ENCODE measurements around the gene PSORS1C2. TPM values are rescaled to one million over a fixed set of nuclear protein-coding genes. Genes with fewer than 3 reads are reported as not detected.
"Not testable (repeated sequence)": the region's sequence is repeated elsewhere in the genome, so short reads cannot be mapped to it uniquely, and the experiment has no call there.

The PSORS1C2 gene
- polyA plus RNA-seq, 4 donors: 0.17 TPM; not detected in 3

DNA sequence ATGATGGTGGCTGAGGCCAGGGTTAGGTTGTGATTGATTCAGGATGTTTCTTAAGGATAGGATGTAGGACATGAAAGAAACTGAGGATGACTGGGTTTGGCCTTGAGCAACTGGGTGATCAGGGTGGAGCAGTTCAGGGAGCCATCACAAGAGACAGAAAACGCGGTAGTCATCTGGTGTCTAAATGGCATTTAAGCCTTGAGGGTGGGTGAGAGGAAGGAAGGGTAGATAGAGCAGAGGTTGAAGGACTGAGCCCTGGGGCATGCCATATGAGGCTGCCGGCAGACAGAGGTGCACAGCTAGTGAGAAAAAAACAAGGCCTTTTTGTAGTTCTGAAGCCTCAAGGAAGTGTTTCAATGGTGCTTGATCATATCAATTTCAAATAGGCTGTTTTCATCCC is 29.7 kb upstream of the PSORS1C2 start:
- no peak for DNase-seq (ENCODE audit: low read depth in 4 of 4, low spot score in 3 of 4)

DNA sequence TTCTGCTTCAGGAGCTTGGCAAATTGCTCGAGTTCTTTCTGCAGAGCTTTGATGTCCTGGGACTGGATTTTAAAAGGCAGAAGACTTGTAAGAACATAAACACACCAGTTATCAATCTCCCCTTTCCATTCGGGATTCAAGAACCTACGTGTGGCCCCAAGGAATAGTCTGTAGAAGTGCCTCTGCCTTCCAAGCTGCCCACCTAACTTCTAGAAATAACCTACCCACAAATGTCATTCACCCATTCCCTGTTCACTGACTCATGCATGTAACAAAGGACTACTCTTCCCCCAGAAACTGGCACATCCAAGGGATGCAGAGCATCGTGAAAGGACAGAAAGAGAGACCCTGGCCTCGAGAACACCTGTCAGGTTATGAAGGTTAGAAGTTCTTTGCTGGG is 27.1 kb upstream of the PSORS1C2 start:
- DNase-seq (ENCODE audit: low read depth in 4 of 4, low spot score in 3 of 4): no peak

DNA sequence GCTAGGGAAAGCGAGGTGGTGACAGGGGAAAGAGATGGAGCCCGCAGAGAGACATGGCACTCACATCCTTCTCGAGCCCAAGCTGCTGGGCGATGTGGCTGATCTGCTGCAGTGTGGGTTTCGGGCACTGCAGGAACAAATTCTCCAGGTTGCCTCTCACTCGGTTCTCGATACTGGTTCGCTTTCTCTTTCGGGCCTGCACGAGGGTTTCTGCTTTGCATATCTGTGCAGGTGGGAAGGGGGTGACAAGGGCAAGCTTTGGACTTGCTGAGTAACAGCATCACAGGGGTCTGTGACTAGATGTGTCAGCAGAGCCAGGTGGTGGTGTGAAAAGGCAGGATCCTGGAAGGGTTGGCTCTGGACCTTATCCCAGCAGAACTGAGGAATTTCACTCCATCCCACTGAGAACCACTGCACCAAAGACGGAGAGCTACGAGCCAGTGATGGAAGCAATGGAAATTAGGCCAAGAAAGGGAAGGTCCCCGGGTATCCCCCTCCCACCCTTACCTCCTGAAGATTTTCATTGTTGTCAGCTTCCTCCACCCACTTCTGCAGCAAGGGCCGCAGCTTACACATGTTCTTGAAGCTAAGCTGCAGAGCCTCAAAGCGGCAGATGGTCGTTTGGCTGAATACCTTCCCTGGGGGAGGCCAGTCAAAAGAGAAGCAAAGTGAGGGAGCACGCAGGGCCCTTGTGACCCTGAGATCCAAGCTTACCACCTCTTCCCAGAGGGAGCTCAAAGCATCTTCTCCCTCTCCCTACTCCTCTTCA is 26.4 kb upstream of the PSORS1C2 start:
- DNase-seq (ENCODE audit: low read depth in 4 of 4, low spot score in 3 of 4): not testable (repeated sequence)

DNA sequence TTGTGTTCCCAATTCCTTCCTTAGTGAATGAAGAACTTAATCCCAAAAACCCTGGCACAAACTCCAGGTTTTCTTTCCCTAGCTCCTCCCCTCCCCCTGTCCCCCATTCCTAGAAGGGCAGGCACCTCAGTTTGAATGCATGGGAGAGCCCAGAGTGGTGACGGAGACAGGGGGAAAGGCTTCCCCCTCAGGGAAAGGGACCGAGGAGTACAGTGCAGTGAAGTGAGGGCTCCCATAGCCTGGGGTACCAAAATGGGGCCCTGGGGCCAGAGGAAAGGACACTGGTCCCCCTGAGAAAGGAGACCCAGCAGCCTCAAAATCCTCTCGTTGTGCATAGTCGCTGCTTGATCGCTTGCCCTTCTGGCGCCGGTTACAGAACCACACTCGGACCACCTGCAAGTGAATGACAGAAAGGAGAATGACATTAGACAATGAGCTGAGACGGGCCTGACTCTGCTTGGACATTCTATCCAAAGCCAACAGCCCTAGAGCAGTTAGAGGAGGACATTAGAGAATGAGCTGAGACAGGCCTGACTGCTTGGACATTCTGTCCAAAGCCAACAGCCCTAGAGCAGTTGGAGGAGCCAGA is 25.7 kb upstream of the PSORS1C2 start:
- DNase-seq (ENCODE audit: low read depth in 4 of 4, low spot score in 3 of 4): not testable (repeated sequence)

DNA sequence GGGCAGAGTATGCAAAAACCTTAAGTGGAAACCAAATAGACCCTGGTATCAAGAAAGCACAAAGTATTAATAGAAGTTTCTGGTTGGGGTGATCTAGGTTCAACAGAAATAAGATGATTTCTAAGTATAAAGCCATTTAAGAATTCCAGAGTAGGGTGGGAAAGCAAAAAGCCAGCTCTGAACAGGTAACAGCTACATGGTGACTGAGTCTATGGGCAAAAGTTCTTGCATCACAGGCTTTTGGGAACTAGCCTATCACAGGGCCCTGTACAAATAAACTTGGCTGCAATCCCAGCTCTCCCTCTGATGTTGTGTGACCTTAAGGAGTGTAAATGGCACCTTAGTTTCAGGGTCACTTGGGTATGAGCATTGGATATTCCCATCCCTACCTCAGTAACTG is 25.1 kb upstream of the PSORS1C2 start:
- DNase-seq (ENCODE audit: low read depth in 4 of 4, low spot score in 3 of 4): no peak

DNA sequence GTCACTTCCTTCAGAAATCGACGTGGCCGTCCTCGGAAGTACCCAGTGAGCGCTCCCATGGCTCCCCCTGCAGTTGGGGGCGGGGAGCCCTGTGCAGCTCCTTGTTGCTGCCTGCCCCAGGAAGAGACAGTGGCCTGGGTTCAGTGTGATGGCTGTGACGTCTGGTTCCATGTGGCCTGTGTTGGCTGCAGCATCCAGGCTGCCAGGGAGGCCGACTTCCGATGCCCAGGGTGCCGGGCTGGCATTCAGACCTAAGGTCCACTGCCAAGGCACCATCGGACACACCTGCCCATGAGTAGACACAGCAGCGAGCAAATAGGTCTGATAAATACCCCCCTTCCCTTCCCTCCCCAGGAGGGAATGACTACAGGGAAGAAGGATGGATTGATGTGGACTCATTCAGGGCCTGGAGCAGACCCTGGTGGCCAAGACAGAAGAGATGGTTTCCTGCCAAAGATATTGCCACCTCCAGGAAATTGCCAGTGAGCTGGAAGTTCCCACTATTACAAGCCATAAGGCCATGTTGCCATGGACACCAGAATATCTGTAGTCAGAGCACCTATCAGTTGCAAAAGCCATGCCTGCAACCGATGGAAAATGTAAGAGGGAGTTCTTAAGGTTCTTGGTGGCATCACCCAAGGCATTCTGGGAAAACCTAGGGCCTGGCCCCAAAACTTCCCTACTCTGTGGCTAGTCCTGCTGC is 23.7 kb upstream of the PSORS1C2 start:
- no peak for DNase-seq (ENCODE audit: low read depth in 4 of 4, low spot score in 3 of 4)

DNA sequence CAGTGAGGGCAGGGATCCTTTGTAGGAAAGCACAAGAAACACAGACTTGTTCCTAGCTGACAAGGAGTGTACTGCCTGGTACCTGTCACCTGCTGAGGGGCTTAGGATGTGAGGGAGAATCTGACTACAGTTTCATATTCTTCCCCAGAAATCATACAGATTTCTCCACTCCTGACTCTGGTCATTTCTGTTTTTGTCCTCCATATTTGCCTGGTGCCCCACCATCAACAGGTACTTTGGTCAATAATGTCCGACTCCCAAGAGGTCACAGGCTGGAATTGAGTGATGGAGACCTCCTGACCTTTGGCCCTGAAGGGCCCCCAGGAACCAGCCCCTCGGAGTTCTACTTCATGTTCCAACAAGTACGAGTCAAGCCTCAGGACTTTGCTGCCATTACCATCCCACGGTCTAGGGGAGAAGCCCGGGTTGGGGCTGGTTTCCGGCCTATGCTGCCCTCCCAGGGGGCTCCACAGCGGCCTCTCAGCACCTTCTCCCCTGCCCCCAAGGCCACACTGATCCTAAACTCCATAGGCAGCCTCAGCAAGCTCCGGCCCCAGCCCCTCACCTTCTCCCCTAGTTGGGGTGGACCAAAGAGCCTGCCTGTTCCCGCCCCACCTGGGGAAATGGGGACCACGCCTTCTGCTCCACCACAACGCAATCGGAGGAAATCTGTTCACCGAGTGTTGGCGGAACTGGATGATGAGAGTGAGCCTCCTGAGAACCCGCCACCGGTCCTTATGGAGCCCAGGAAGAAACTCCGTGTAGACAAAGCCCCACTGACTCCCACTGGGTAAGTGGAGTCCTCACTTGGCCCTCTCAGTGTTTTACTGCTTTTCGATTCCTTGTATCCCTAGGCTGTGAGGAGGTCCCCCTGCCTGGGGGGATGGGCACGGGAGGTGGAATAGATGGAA is 22.6 kb upstream of the PSORS1C2 start:
- no peak for DNase-seq (ENCODE audit: low read depth in 4 of 4, low spot score in 3 of 4)

DNA sequence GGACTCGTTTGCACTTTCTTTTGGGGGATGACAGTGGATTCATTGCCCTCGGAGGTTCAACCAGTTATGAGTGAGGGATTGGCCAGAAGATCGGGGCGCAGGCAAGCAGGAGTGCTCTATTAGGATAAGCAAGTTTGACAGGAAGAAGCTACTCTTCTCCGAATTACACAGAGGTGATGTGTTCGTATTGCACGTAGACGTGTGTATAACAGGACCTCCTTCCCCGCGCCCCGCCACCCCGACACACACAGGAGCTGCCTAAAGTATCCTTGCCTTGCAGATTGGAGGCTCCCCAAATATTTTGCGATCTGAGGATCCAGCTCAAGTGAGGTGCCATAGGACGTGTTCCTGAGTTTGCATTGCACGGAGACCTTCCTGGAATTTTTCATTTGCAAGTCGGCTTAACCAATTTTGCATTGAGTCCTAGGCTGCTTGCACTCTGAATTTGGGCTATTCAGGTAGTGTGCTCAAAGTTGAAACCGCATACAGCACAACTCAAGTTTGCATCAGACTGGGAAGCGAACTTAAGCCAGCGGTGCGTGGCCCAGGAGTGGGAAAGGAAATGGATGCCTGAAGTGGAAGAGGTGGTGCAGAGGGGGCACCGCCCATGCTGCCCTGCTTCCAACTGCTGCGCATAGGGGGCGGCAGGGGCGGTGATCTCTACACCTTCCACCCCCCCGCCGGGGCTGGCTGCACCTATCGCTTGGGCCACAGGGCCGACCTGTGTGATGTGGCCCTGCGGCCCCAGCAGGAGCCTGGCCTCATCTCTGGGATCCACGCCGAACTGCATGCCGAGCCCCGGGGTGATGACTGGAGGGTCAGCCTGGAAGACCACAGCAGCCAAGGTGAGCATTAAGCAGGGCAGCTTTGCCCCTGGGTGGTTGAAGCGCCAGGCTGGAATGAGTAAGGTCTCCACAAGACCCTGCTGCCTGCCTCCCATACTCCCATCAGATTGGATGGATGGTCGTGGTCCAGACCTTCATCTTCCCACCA is 20.3 kb upstream of the PSORS1C2 start:
- DNase-seq (ENCODE audit: low read depth in 4 of 4, low spot score in 3 of 4): no peak

DNA sequence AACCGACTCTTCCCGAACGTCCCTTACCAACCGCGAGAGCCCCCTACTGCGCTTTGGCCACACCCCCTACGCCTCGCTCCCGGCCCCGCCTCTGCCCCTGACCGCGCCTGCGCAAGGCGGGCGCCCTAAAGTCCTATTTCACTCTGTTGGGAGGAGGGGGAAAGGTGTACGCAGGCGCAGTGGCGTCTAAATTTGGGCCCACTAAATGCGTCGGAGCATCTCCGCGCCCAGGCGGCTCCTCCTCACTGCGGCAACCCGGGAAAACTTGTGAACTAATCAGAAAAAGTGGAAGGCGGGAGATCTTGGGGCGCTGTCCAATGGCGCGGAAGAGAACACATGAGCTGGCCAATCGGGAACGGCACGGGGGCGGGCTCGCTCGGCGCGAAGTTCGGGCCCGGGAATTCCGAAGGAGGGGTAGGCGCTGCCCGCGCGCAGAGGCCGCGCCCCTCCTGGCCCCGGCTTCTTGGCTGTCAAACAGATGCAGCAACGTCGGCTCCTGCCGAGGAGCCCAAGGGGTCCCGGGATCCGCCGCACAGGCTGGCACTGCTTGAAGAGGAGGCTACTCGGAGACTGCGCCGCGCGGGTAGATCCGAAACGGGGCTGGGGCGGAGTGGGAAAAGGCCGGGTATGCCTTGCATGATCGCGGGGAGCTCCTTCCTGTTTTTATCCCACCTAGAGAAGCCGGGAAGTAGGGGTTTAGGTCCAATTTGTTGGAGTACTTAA is 19.4 kb upstream of the PSORS1C2 start, which contains the start of gene TCF19:
Gene TCF19, plus strand, starts transcription at position 450 of the 723 bp plus-strand sequence. CDS start 881 bp downstream, outside the sequence.
- DNase-seq (ENCODE audit: low read depth in 4 of 4, low spot score in 3 of 4): peak; percentile 98 to 99 (median 98)

DNA sequence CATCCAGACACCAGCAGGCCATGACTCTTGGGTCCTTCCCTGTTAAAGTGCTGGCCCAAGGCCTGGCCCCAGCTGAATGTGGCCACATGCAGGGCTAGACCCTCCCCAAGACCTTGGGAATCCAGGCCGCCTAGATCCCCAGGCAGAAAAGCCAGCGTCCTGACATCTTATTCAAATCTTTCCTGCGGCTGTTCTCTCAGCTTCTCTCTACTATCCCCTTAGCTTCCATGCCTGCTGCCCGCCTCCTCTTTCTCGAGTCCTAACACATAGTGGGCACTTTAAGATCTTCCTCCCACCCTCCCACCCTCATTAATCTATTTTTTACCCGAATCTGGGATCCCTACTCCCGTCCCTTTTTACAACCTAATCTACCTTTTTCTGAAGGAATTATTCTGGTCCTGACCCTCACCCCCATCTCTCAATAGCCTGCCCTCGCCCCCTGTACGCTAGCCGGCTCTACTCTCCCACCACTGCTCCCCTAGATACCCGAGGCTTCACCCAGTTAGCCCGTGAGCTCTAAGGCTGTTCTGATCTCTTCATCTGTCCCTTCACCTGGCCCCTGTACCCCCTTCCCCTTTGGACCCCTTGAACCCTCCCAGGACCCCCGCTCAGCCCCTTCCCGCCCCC is 18.8 kb upstream of the PSORS1C2 start, which contains the start of gene CCHCR1:
Gene CCHCR1, minus strand, starts transcription at position 290 of the 627 bp plus-strand sequence. Its CDS starts 202 bp downstream, at position 88.
- DNase-seq (ENCODE audit: low read depth in 4 of 4, low spot score in 3 of 4): no peak

DNA sequence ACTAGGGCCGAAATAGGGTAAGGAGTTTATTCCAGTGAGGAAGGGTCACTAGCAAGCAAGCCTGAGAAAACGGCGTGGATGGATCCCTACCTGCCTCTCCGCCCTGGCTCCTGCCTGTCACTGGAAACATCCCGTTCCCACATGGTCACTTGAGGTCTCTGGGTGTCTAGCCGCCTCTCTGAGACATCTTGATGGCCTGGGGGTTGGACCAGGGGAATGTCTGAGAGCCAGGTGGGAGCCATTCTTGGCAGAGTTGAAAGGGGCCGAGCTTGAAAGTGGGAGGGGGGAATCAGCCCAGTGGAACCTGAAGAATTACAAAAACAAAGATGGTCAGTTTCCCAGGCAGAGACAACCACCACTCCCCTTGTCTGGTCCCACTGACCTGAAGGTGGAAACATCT is 17.8 kb upstream of the PSORS1C2 start:
- DNase-seq (ENCODE audit: low read depth in 4 of 4, low spot score in 3 of 4): no peak

DNA sequence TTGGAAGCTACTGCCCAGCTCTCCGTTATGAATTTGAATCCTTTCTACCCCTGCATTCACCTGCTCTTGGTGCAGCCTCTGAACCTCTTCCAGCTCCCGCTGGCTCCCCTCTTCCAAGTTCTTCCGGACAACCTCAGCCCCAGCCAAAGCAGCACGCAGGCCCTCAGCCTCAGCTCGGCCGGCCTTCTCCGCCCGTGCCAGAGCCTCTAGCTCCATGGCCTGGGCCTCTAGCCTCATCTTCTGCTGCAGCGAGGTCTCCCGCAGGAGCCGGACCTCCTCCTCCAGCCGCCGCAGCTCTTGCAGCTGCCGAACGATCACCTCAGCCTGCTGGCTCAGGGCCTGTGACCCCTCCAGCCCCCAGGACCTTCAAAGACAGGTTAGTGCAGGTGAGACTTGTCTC is 15.6 kb upstream of the PSORS1C2 start:
- no peak for DNase-seq (ENCODE audit: low read depth in 4 of 4, low spot score in 3 of 4)

DNA sequence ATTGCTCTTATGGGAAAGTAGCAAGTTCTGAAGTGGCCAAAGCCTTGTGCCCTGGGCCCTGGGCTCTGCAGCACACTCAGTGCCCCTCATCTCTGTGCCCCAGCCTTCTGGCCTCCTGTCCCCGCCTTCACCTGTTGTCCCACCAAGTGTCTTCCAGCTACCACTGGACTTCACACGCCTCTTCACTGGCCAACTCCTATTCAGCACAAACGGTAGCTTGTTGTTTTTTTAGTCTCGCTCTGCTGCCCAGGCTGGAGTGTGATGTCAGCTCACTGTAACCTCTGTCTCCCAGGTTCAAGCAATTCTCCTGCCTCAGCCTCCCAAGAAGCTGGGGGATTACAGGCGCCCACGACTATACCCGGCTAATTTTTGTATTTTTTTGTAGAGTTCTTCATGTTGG is 13.9 kb upstream of the PSORS1C2 start:
- DNase-seq (ENCODE audit: low read depth in 4 of 4, low spot score in 3 of 4): peak in 1 of 4 donors; percentile 22

DNA sequence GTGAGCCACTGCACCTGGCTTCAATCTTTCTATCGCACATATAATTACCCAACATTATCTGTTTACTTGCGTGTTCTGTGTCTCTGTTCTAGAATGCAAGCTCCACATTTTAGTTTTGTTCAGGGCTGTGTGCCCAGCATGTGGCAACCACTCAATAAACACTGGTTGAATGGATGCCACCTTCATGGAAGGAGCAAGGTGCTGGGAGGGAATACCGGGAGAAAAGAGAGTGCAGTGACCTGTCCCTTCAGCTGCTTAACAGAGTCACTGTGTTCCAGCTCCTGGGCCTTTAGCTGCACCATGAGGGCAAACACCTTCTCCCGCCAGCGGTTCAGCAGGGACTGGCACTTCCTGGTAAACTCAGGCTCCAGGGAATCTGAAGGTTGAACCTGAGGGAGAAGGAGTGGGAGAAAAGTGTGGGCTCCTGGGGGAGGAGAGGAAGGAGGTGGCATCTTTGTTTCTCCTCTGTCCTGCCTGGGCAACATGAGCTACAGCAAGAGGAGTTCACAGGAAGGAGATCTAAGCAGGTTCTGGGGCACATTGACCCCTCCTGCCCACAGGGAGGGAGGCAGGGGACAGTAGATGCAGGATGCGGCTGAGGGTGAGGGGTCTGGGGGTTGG is 11.1 kb upstream of the PSORS1C2 start:
- DNase-seq (ENCODE audit: low read depth in 4 of 4, low spot score in 3 of 4): no peak

DNA sequence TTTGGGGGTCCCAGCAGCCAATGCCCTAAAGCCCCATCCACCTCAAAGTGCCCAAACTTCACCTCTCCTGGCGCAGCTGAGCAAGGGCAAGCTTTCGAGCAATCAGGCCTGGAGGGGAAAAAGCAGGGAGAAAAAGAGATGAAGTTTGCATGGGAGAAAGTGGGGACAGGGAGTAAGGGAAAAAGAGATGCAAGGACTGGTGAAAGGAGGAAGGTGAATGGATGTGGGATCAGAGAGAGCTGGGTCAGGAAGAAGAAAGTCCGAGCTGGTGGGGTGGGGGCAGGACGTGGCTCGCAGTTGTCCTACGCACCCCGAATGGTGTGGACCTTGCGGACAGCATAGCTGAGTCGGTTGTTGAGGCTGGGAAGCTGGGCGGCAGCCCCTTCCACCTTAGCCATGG is 6.5 kb upstream of the PSORS1C2 start:
- DNase-seq (ENCODE audit: low read depth in 4 of 4, low spot score in 3 of 4): no peak

DNA sequence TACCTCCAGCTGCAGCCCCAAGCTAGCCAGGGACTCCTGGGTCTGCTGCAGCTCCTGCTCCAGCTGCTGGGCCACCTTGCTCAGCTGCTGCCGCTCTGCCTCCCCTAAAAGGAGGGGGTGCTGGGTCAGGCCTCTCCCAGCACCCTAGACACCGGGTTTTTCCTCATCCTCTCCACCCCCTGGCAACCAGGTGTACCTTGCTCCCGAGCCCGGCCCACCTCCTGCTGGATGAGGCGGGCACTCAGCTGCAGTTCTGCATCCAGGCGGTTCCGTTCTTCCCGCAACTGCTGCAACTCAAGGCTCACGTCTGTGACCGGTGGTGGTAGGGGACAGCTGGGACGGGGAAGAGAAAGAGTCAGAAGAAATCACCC is 6.1 kb upstream of the PSORS1C2 start:
- DNase-seq (ENCODE audit: low read depth in 4 of 4, low spot score in 3 of 4): no peak

DNA sequence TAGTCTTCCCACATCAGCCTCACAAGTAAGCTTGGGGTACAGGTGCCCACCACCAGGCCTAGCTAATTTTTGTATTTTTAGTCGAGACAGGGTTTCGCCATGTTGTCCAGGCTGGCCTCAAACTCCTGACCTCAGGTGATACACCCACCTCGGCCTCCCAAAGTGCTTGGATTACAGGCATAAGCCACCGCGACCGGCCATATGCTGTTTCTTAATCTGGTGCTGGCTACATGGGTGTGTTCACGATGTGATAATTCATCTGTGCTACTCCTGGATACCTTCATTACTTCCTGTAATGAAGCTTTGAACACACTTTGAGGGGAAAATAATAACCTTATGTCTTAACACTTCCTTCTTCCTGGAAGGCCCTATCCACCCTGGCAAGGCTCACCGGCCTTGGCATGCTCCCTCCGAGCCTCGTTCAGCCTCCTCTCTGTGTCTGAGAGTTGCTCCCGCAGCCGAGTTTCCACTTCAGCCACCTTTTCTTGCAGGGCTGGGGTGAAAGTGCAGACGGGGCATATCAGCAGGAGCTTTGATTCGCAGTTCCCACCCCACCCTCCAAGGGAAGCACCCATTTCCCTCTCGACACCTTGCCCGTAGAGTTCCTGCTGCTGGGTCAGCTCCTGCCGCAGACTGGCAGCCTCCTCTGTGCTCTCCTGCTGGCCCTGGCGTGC is 5.6 kb upstream of the PSORS1C2 start:
- DNase-seq (ENCODE audit: low read depth in 4 of 4, low spot score in 3 of 4): no peak

Data from left renal pelvis (tissue), 4 donors.